8988T (cell line): Measurements from ENCODE around the gene FGD5.

Experiments
- DNase-seq: peaks from one replicate; pipeline ENCODE4 v3.0.0; 2011

Gene FGD5

DNA sequence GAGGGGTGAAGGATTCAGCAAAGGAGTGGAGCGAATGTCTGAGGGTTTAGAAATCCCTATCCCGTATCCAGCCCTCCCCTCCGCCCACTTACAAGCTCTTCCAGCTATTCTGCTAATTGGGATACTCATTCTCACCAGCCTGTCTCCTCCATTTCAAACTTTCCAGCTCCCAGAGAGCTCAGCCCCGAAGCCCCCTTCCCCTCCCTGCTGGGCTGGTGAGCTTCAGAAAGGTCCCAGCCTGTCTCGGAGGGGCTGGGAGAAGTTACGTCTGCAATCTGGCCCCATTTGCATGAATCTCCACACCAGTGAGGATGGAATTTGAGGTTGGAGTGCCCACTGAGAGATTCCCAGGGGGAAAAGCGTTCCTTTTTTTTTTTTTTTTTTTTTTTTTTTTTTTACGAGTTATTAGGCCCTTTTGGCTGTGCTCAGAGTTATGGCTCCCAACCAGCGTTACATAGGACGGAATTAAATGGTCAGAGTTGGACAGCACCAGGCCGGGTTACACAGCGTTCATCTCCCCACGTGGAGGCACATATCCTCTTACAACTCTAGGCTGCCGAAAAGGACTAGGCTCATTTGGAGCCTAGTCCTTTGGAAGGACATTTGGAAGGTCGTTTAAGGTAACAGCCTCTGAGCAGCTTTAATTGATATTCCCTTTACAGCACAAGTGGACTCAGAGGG, 34.6 kb downstream of the FGD5 start:
- no peak for DNase-seq

DNA sequence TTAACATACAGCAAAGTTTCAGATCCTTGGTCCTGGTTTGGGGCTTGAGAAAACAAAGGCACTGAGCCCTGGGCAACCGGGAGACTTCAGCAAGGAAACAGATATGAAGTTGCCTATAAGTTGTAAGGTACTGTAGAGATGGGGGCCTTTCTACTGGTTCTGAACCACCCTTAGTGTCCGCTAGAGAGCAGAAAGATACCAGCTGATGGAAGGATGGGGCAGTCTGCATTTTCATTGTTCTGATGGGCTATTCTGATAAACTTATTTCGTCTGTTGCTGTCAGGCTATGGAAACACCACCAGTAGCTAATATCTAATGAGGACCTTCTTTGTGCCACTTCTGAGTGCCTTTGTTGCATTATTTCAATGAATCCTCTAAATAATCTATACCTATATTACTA, 38.7 kb downstream of the FGD5 start:
- no peak for DNase-seq

DNA sequence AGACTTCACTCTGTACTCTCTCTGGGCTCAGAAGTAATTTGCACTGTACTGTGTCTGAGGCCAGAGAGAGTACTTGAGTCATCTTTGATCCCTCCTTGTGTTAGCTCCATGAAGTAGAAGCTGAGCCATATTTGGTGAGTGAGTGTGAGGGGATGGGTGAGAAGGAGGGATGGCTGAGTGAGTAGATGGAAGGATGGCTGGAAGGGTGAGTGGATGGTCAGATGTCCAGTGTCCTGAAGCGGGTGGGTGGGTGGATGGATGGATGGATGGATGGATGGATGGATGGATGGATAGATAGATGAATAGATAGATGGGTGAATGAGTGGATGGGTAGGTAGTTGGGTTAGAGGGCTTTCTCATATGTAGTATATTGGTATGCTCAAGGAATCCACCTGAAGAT, 39.3 kb downstream of the FGD5 start:
- DNase-seq, result no peak

GRCh38 chr3:14859880-14860279, 41.1 kb downstream of the FGD5 start:
- DNase-seq, result no peak

DNA sequence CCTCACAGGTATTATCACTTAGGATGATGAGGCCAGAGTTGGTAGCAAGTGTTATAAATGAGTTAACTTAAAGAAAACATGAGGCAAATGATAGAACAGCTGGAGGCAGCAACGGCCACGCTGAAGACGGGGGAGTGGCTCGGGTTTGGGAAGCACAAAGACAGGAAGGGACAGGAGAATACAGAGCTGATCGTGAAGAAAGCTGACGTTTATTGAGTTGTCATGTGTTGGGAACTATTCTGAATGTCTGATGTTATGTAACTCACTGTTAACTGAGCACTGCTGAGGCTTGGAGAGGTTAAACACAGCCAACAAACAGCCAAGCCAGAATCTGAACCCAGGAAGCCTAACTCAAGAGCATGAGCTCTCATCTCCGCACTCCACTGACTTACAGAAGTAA, 42.3 kb downstream of the FGD5 start:
- DNase-seq, result no peak

GRCh38 chr3:14861446-14862302, 42.9 kb downstream of the FGD5 start:
- DNase-seq, result no peak

DNA sequence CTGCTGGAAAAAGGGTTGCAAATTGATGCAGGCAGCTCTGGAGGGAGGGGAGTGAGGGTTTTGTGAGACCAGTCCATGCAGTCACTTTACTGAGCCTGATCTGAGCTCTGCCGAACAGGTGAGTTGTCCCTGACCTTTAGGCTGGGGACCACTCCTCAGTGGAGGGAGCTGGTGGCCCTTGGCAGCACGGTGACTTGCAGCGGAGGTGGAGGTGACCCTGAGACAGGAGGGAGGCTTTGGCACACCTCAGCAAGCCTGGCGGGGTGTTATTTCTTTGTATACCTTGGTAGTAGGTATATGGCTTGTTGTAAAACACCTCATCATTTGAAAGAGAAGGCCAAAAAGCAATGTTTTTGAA, 43.5 kb downstream of the FGD5 start:
- no peak for DNase-seq

DNA sequence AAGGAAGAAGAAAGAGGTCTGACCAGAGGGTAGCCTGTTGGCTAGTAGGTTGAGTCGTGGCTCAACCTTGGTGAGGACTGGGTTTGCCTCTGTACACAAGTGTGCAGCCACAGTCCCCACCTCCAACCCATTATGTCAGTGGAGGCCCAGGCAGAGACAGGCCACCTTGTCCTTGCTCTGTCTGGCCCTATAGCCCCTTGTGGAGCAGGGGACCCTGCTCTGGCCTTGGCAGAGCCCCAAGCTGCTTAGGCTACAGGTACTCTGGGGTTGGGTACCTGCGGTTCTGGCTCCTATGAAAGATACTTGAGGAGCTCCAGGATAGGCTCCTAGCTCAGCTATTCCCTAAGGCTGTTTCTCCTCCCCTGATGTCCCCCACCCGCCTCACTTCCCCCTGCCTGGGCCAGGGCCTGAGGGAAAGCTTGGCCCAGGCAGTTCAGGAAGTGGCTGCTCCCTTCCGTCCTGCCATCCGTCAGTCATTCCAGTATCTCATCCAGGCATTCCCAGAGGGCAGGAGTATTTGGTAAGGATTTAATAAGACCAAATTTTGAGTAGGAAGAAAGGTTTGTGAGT, 44.0 kb downstream of the FGD5 start:
- no peak for DNase-seq

GRCh38 chr3:14863333-14864100, 44.8 kb downstream of the FGD5 start:
- DNase-seq, result no peak

DNA sequence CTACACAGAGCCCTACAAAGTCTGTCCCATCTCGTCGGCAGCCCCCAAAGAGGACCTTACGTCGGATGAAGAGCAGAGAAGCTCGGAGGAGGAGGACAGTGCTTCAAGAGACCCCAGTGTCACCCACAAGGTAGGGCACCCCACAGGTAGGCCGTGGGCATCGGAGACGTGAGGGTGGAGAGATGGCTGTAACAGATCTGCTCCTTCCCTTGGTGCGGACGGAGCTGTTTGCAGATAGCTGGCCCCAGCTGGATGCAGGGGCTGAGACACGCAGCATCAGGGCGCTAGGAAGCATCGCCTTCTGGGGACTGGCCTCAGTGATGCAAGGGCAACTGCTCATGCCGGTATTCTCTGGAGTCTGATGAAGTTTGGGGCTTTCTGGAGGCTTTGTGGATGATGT, 45.4 kb downstream of the FGD5 start:
- no peak for DNase-seq

- no peak for DNase-seq
These were observed 47.9 kb downstream of the FGD5 start for GRCh38 chr3:14866627-14867026.

GRCh38 chr3:14867936-14868570, 49.3 kb downstream of the FGD5 start:
- no peak for DNase-seq

DNA sequence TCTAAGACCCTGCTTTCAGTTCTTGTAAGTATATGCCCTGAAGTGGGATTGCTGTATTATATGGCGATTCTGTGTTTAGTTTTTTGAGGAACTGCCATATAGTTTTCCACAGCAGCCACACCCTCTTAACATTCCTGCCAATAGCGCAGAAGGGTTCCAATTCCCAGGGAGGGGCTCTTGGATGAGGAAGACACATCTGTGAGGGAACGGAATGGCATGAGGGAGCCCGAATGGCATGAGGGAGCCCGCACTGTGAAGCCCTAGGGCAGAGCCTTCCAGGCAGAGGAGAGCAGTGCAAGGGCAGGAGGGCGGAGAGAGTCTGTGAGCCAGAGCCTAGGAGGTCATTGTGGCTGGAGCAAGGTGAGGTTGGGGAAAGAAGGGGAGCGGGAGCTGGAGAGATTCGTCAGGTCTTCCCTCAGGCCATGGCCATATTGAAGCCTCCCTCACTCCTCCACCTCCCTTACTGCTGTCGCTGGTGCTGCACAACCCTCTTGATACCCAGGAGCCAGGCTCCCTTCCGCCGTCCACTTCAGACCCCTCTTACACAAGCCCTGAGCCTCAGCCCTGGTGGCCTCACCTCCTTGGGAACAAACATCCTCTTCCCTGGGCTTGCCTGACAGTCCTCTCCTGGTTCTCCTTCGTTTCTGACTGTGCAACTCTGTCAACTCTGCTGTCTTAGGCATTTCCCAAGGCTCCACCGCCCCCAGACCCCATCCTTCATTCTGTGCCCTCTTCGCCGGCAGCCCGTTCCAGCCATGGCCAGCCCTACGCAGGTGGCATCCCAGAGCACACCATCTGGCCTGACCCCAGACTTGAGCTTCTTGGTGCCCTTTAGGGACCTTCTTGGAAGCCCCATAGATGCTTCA, 51.4 kb downstream of the FGD5 start:
- no peak for DNase-seq

- DNase-seq, result no peak
These were observed 52.0 kb downstream of the FGD5 start for GRCh38 chr3:14870783-14871060.

DNA sequence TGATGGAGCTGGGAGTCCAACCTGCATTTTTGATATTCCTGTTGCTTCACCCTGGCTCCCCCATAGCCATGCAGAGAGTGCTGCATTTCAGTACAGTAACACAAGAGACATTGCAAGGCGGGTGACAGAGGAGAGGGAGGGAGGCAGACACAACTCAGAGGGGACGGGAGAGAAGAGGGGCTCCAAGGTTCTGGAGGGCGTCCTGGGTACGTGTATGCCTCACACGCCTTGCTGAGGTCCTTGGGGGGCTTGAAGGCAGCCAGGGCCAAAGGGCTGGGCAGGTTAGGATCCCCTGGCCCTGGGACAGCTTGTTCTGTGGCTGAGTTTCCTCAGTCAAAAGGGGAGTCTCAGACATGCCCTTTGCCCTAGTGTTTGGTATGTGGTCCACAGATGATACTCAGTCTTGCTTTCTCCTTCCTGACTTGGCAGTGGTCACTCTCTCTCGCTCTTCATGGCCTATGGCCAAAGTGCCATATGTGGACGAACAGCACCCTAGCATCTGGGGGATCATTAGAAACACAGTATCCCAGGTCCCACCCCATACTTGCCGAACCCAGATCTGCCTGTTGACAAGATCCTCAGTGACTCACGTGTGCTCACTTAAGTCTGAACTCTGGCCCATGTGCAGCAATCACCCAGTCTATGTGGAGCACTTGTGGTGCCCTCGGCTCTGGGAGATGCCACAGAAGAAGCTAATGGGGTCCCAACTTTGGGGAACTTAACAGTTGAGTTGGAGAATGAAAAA, 52.9 kb downstream of the FGD5 start:
- no peak for DNase-seq

DNA sequence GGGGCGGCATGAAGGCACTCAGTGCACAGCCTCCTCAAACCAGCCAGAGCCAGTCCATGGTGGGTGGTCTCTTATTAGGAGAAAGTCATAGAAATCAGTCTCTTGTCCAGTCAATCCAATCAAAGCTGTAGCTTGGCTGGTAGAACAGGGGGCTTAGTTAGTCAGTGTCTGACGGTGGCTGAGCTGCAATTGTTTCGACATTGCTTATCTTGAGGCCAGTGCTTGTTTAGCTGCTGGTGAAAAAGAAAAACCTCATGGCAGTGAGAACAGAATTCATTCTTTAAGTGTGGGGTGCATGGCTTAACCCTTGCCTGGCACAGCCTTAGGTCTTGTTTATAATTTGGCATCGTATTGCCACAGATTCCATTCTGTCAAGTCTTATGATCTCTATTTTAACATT, 53.9 kb downstream of the FGD5 start:
- DNase-seq, result no peak

- no peak for DNase-seq
These were observed 56.0 kb downstream of the FGD5 start for GRCh38 chr3:14874784-14875183.

- DNase-seq, result no peak
These were observed 56.8 kb downstream of the FGD5 start for GRCh38 chr3:14875411-14876175.

GRCh38 chr3:14876921-14877333, 58.2 kb downstream of the FGD5 start:
- no peak for DNase-seq

- DNase-seq, result no peak
These were observed 58.7 kb downstream of the FGD5 start for GRCh38 chr3:14877469-14877868.
